Measurements from ENCODE around the gene NOMO2.
"Not testable (repeated sequence)": the region's sequence is repeated elsewhere in the genome, so short reads cannot be mapped to it uniquely, and the experiment has no call there.

The NOMO2 gene

GRCh38 chr16:18561727-18562314, at the start of gene NOMO2:
TSS of gene NOMO2 (minus strand) at chr16:18562097. CDS start at chr16:18562040, 57 bp downstream.
- DNase-seq = not testable (repeated sequence)

- DNase-seq = not testable (repeated sequence)
These were observed 48.4 kb upstream of the NOMO2 start for GRCh38 chr16:18610147-18610803.

GRCh38 chr16:18608271-18608670, 46.4 kb upstream of the NOMO2 start:
- not testable (repeated sequence) for DNase-seq

GRCh38 chr16:18603572-18604246, 41.8 kb upstream of the NOMO2 start:
- DNase-seq = not testable (repeated sequence)

GRCh38 chr16:18598582-18598981, 36.7 kb upstream of the NOMO2 start:
- DNase-seq = not testable (repeated sequence)

- not testable (repeated sequence) for DNase-seq
These were observed 35.8 kb upstream of the NOMO2 start for GRCh38 chr16:18597734-18598133.

GRCh38 chr16:18597319-18597718, 35.4 kb upstream of the NOMO2 start:
- DNase-seq = not testable (repeated sequence)

GRCh38 chr16:18595796-18596195, 33.9 kb upstream of the NOMO2 start:
- not testable (repeated sequence) for DNase-seq

- not testable (repeated sequence) for DNase-seq
These were observed 33.0 kb upstream of the NOMO2 start for GRCh38 chr16:18594880-18595279.

- DNase-seq = not testable (repeated sequence)
These were observed 32.0 kb upstream of the NOMO2 start for GRCh38 chr16:18593904-18594303.

GRCh38 chr16:18592982-18593381, 31.1 kb upstream of the NOMO2 start:
- DNase-seq = not testable (repeated sequence)

- DNase-seq = peak; percentile 8 to 32
These were observed 30.0 kb upstream of the NOMO2 start for GRCh38 chr16:18591908-18592307.

- not testable (repeated sequence) for DNase-seq
These were observed 29.5 kb upstream of the NOMO2 start for GRCh38 chr16:18591441-18591840.

GRCh38 chr16:18589806-18590205, 27.9 kb upstream of the NOMO2 start:
- DNase-seq = not testable (repeated sequence)

- not testable (repeated sequence) for DNase-seq
These were observed 25.0 kb upstream of the NOMO2 start for GRCh38 chr16:18586560-18587540.

- not testable (repeated sequence) for DNase-seq
These were observed 23.9 kb upstream of the NOMO2 start for GRCh38 chr16:18585789-18586188.

- DNase-seq = no peak
These were observed 21.0 kb upstream of the NOMO2 start for GRCh38 chr16:18582902-18583301.

- not testable (repeated sequence) for DNase-seq
These were observed 18.5 kb upstream of the NOMO2 start for GRCh38 chr16:18580396-18580795.

- DNase-seq = not testable (repeated sequence)
These were observed 17.4 kb upstream of the NOMO2 start for GRCh38 chr16:18579261-18579660.

GRCh38 chr16:18577942-18578341, 16.0 kb upstream of the NOMO2 start:
- DNase-seq = not testable (repeated sequence)

- DNase-seq = not testable (repeated sequence)
These were observed 14.0 kb upstream of the NOMO2 start for GRCh38 chr16:18575945-18576344.

- not testable (repeated sequence) for DNase-seq
These were observed 13.5 kb upstream of the NOMO2 start for GRCh38 chr16:18575298-18575917.
